ENCODE measurements around the gene CD209.

GRCh38 chr19:7756258-7756657 is 8.9 kb upstream of the CD209 start:
- TF ChIP-seq CTCF (conservative IDR thresholded peaks at IDR 0.05; ENCODE audit: low read depth, low read length) (no peak), EZH2 (IDR thresholded peaks at IDR 0.05; ENCODE audit: borderline replicate concordance, low read depth, low read length, poor library complexity, severe bottlenecking) (no peak)

Measured in A673 (cell line).